Smooth muscle cell (in vitro differentiated cells): ENCODE results near the gene JPT2. TPM values are rescaled to one million over a fixed set of nuclear protein-coding genes. Genes with fewer than 3 reads are reported as not detected.

ENCODE experiments used
- DNase-seq: peaks from one replicate; lab custom pipeline; 2025; ENCODE audit not compliant: unreplicated experiment; lab: John Stamatoyannopoulos, UW
- H2AFZ ChIP-seq: fragments of 200-600 bp; sonication (generic); 2 replicates; pipeline ENCODE4 v1.6.0; 2016; ENCODE audit warnings: antibody characterized with exemption, low read depth, mild to moderate bottlenecking
- H3F3A ChIP-seq: fragments of 200-600 bp; sonication (generic); 2 replicates; pipeline ENCODE4 v1.6.0; 2017; ENCODE audit warnings: antibody characterized with exemption, low read depth
- H3K27ac ChIP-seq: fragments of 200-600 bp; sonication (generic); 2 replicates; pipeline ENCODE4 v1.5.1; 2016; ENCODE audit warnings: low read depth, mild to moderate bottlenecking
- H3K27me3 ChIP-seq: fragments of 200-600 bp; sonication (generic); 2 replicates; pipeline ENCODE4 v1.6.1; 2016; ENCODE audit warnings: low read depth, mild to moderate bottlenecking
- H3K36me3 ChIP-seq: fragments of 200-600 bp; sonication (generic); 2 replicates; pipeline ENCODE4 v1.5.1; 2016; ENCODE audit warnings: low read depth
- H3K4me1 ChIP-seq: fragments of 200-600 bp; sonication (generic); 2 replicates; pipeline ENCODE4 v1.5.1; 2016; ENCODE audit warnings: low read depth
- H3K4me2 ChIP-seq: fragments of 200-600 bp; sonication (generic); 2 replicates; pipeline ENCODE4 v1.6.0; 2016; ENCODE audit warnings: mild to moderate bottlenecking
- H3K4me3 ChIP-seq: fragments of 200-600 bp; sonication (generic); 2 replicates; pipeline ENCODE4 v1.5.1; 2016; ENCODE audit warnings: mild to moderate bottlenecking
- H3K79me2 ChIP-seq: fragments of 200-600 bp; sonication (generic); 2 replicates; pipeline ENCODE4 v1.6.0; 2016; ENCODE audit warnings: low read depth, mild to moderate bottlenecking
- H3K9ac ChIP-seq: fragments of 200-600 bp; sonication (generic); 2 replicates; pipeline ENCODE4 v1.6.0; 2016; ENCODE audit warnings: low read depth
- H3K9me3 ChIP-seq: fragments of 200-600 bp; sonication (generic); replicated peaks from 2 replicates; pipeline ENCODE4 v1.5.1; 2016; ENCODE audit warnings: low read depth
- H4K20me1 ChIP-seq: fragments of 200-600 bp; sonication (generic); 2 replicates; pipeline ENCODE4 v1.6.0; 2016; ENCODE audit warnings: low read depth
- WGBS: methylation state at CpG from one replicate; pipeline ENCODE4 v1.1.7; 2016; ENCODE audit warnings: low lambda C conversion rate; 5-methylcytosine and 5-hydroxymethylcytosine counted together
- polyA plus RNA-seq: library from polyadenylated mRNA; unstranded; fragments of >200 nt; fragmentation: Nextera tagmentation; extraction: Ambion mirVana; gene quantifications from 2 replicates; pipeline ENCODE4 v1.2.1, GENCODE V29; 2016
- total RNA-seq: library from RNA; depleted of rRNA; stranded (reverse); fragments of >200 nt; gene quantifications from 2 replicates; pipeline ENCODE4 v1.2.3, GENCODE V29; 2014
- TF ChIP-seq, protein P1 (sequence below): fragments of 200-600 bp; sonication (generic); IDR thresholded peaks from 2 replicates; pipeline ENCODE4 v1.5.1; 2017; ENCODE audit warnings: borderline replicate concordance, mild to moderate bottlenecking, antibody characterized with exemption; ENCODE audit not compliant: insufficient read depth, poor library complexity, severe bottlenecking

Gene JPT2
- total and polyA plus RNA-seq, 2 experiments from 2014 or later, result 7.2 to 28.6 TPM

DNA sequence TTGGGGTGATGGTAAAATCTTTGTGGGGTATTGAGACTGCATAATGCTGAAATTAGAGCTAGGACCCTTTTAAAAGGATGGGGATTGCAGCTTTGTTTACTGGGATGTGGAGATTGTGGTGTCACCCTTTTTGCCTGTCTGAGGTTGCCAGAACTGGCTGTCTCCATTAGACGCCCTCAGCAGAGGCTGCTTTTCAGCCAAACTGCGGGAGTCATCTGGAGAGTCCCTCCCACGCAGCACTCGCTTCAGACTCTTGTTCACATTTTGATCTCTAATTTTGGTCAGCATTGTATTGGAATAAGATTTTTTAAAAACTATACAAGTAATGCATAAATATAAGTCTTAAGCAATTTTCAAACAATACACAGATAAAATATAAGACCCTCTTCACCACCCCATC is 27.9 kb upstream of the JPT2 start:
- Histone ChIP-seq H3K27ac (no peak overlapping the region), H4K20me1 (peaks cover 62% of the 10 kb centered on the region), H3K4me1 (peaks cover 4% of the 10 kb centered on the region), H3F3A (peaks cover 11% of the 10 kb centered on the region), H3K4me2 (no peak overlapping the region), H3K4me3 (no peak overlapping the region), H3K36me3 (peaks cover 7% of the 10 kb centered on the region), H3K9ac (no peak overlapping the region), H3K79me2 (peaks cover 19% of the 10 kb centered on the region), H3K9me3 (no peaks in the 10 kb centered on the region), H3K27me3 (no peaks in the 10 kb centered on the region), H2AFZ (no peak overlapping the region)
- WGBS, result 90% methylated on average over 4 of the region's 4 CpGs
- no peak for DNase-seq
- TF ChIP-seq, protein P1, sequence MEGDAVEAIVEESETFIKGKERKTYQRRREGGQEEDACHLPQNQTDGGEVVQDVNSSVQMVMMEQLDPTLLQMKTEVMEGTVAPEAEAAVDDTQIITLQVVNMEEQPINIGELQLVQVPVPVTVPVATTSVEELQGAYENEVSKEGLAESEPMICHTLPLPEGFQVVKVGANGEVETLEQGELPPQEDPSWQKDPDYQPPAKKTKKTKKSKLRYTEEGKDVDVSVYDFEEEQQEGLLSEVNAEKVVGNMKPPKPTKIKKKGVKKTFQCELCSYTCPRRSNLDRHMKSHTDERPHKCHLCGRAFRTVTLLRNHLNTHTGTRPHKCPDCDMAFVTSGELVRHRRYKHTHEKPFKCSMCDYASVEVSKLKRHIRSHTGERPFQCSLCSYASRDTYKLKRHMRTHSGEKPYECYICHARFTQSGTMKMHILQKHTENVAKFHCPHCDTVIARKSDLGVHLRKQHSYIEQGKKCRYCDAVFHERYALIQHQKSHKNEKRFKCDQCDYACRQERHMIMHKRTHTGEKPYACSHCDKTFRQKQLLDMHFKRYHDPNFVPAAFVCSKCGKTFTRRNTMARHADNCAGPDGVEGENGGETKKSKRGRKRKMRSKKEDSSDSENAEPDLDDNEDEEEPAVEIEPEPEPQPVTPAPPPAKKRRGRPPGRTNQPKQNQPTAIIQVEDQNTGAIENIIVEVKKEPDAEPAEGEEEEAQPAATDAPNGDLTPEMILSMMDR, result no peak

DNA sequence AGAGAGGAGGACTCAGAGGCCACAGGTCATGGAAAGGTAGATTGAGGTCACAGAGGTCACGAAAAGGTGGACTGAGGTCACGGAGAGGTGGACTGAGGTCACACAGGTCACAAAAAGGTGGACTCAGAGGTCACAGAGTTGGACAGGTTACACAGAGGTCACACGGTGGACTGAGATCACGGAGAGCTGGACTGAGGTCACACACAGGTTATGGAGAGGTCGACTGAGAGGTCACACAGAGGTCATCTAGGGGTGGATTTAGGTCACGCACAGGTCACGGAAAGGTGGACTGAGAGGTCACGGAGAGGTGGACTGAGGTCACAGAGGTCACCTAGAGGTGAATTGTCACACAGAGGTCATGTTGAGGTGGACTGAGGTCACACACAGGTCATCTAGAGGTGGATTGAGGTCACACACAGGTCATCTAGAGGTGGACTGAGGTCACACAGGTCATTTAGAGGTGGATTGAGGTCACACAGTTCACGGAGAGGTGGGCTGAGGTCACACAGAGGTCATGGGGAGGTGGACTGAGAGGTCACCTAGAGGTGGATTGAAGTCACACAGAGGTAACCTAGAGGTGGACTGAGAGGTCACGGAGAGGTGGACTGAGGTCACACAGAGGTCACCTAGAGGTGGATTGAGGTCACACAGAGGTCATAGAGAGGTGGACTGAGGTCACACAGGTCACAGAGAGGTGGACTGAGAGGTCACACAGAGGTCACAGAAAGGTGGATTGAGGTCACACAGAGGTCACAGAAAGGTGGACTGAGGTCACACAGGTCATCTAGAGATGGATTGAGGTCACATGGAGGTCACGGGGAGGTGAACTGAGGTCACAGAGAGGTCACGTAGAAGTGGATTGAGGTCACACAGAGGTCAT is 26.7 kb upstream of the JPT2 start:
- TF ChIP-seq, protein P1, result no peak
- 95% methylated on average over 12 of the region's 12 CpGs for WGBS
- DNase-seq, result no peak
- peaks cover 2% of the 10 kb centered on the region for H3K4me1 ChIP-seq
- no peaks in the 10 kb centered on the region for H3K27me3 ChIP-seq
- H2AFZ ChIP-seq, result no peak overlapping the region
- H3K36me3 ChIP-seq, result peaks cover 7% of the 10 kb centered on the region
- H3F3A ChIP-seq, result peaks cover 5% of the 10 kb centered on the region
- no peaks in the 10 kb centered on the region for H3K9me3 ChIP-seq
- peaks cover 16% of the 10 kb centered on the region for H3K79me2 ChIP-seq
- H3K27ac ChIP-seq, result no peak overlapping the region
- H4K20me1 ChIP-seq, result peaks cover 50% of the 10 kb centered on the region
- H3K4me2 ChIP-seq, result no peak overlapping the region
- no peak overlapping the region for H3K4me3 ChIP-seq
- no peak overlapping the region for H3K9ac ChIP-seq

DNA sequence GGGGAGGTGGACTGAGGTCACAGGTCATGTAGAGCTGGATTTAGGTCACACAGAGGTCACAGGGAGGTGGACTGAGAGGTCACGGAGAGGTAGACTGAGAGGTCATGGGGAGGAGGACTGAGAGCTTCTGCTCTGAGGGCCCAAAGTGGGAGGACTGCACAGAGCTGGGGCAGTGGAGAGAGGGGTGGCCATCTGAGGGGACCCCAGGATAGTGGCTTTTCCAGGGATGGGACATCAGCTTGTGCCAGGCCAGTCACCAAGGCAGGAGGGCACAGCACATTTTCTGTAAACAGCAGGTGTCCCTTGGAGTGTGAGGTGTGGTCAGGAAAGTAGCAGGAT is 26.1 kb upstream of the JPT2 start:
- peaks cover 16% of the 10 kb centered on the region for H3K79me2 ChIP-seq
- peaks cover 7% of the 10 kb centered on the region for H3K36me3 ChIP-seq
- H3K4me3 ChIP-seq, result no peak overlapping the region
- H3K4me1 ChIP-seq, result no peaks in the 10 kb centered on the region
- no peak overlapping the region for H3K4me2 ChIP-seq
- TF ChIP-seq, protein P1, result no peak
- H2AFZ ChIP-seq, result no peak overlapping the region
- H4K20me1 ChIP-seq, result peaks cover 44% of the 10 kb centered on the region
- H3K9ac ChIP-seq, result no peak overlapping the region
- DNase-seq, result no peak
- no peaks in the 10 kb centered on the region for H3K9me3 ChIP-seq
- H3K27ac ChIP-seq, result no peak overlapping the region
- no peaks in the 10 kb centered on the region for H3F3A ChIP-seq
- no peaks in the 10 kb centered on the region for H3K27me3 ChIP-seq
- WGBS, result 91% methylated on average over 1 of the region's 1 CpG

DNA sequence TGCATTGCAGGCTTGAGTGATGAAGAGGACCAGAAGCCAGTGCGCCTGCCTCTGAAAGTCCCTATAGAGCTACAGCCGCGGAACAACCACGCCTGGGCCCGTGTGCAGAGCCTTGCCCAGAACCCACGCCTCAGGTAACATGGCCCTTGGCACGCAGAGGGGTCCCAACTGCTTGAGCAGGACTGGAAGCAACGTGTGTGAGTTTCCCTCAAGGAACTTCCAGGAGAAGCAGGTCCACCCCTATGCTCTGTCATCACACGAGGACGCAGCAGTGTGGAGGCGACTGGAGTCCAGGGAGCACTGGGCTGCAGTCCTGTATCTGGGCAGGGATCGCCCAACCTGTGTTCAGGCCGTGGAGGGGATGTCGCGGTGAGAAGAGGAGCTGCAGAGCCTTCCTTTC is 25.1 kb upstream of the JPT2 start:
- H3K27ac ChIP-seq, result no peak overlapping the region
- peaks cover 16% of the 10 kb centered on the region for H3K79me2 ChIP-seq
- TF ChIP-seq, protein P1, result no peak
- no peaks in the 10 kb centered on the region for H3K4me1 ChIP-seq
- peaks cover 7% of the 10 kb centered on the region for H3K36me3 ChIP-seq
- no peak overlapping the region for H2AFZ ChIP-seq
- DNase-seq, result no peak
- H3K4me3 ChIP-seq, result no peak overlapping the region
- H4K20me1 ChIP-seq, result peaks cover 35% of the 10 kb centered on the region
- no peaks in the 10 kb centered on the region for H3F3A ChIP-seq
- H3K9ac ChIP-seq, result no peak overlapping the region
- no peak overlapping the region for H3K4me2 ChIP-seq
- no peaks in the 10 kb centered on the region for H3K27me3 ChIP-seq
- 99% methylated on average over 15 of the region's 15 CpGs for WGBS
- no peaks in the 10 kb centered on the region for H3K9me3 ChIP-seq
